Heart left ventricle (tissue), 16 donors: ENCODE data around the gene TBC1D1. TPM values are rescaled to one million over a fixed set of nuclear protein-coding genes. Genes with fewer than 3 reads are reported as not detected.

Experiments
- ATAC-seq, 4 donors: fragments of 200-7000 bp; cut with Tn5 transposase; one replicate each; pipeline ENCODE4 v1.9.1; 2020 to 2022; ENCODE audit warnings: moderate library complexity in 4 of 4, mild to moderate bottlenecking in 3 of 4, moderate number of reproducible peaks in 1 of 4
- DNase-seq, 5 donors: peaks; one replicate each; pipeline ENCODE4 v3.0.0-alpha.2; 2020
- H3K27ac ChIP-seq, 12 donors: fragments of 200-600 bp; sonication (generic) in 4 of 12; one replicate each; pipeline versions ENCODE4 v1.5.0 to v1.8.0; 2016 to 2022; ENCODE audit warnings: mild to moderate bottlenecking in 2 of 12
- H3K27me3 ChIP-seq, 9 donors: fragments of 200-600 bp; sonication (generic) in 2 of 9; one replicate each; pipeline versions ENCODE4 v1.5.1 to v1.8.0; 2016 to 2022; ENCODE audit warnings: mild to moderate bottlenecking in 3 of 9
- H3K36me3 ChIP-seq, 9 donors: fragments of 200-600 bp; sonication (generic) in 2 of 9; one replicate each; pipeline versions ENCODE4 v1.5.0 to v1.8.0; 2018 to 2022; ENCODE audit warnings: mild to moderate bottlenecking in 2 of 9
- H3K4me1 ChIP-seq, 12 donors: fragments of 200-600 bp; sonication (generic) in 4 of 12; one replicate each; pipeline versions ENCODE4 v1.5.0 to v1.8.0; 2016 to 2022; ENCODE audit warnings: mild to moderate bottlenecking in 3 of 12
- H3K4me3 ChIP-seq, 12 donors: fragments of 200-600 bp; sonication (generic) in 4 of 12; one replicate each; pipeline versions ENCODE4 v1.5.0 to v1.8.0; 2017 to 2022; ENCODE audit warnings: mild to moderate bottlenecking in 9 of 12, moderate library complexity in 4 of 12
- H3K9me3 ChIP-seq, 12 donors: fragments of 200-600 bp; sonication (generic) in 4 of 12; one replicate each; pipeline versions ENCODE4 v1.5.0 to v1.8.0; 2016 to 2022; ENCODE audit warnings: mild to moderate bottlenecking in 1 of 12
- CTCF ChIP-seq, 12 donors: fragments of 200-600 bp; sonication (generic) in 4 of 12; IDR thresholded peaks; one replicate each; pipeline versions ENCODE4 v1.5.0 to v1.8.0; 2018 to 2022; ENCODE audit warnings: antibody characterized with exemption in 12 of 12, mild to moderate bottlenecking in 5 of 12
- POLR2A ChIP-seq, 2 donors: fragments of 450-650 bp; IDR thresholded peaks; one replicate each; pipeline ENCODE4 v1.6.1; 2017; ENCODE audit warnings: antibody characterized with exemption in 2 of 2, mild to moderate bottlenecking in 2 of 2, moderate library complexity in 2 of 2
- WGBS, 4 donors: extraction: QIAGEN DNeasy Blood & Tissue Kit in 2 of 4; methylation state at CpG; one replicate each; pipeline versions ENCODE4 v1.1.5 to v1.1.7; 2013 to 2018; 5-methylcytosine and 5-hydroxymethylcytosine counted together
- intact Hi-C, 10 donors: fragments of 100-400 bp; cut with DNase I; formaldehyde crosslinking; loops; one replicate each; pipeline versions ENCODE4 v1.11.1 to v1.14.2; 2022
- polyA plus RNA-seq, 2 donors: library from polyadenylated mRNA; stranded (reverse); fragments of 200-250 nt; gene quantifications; one replicate each; pipeline ENCODE4 v1.2.3, GENCODE V29; 2013
- total RNA-seq, 9 donors: library from RNA; depleted of rRNA in 2 of 9; stranded (reverse); fragments of >200 nt in 2 of 9; fragmentation: NEBNext Ultra II Directional in 3 of 9; extraction: Animal tissue kit (Norgen Biotek cat#: 25700) in 3 of 9; gene quantifications; one replicate each; pipeline versions ENCODE4 v1.1.0 to v1.2.4, GENCODE V29; 2016 to 2023
- donor health status: ischemic (EF 13 %, LVEDD 7.1; RV severe dilation, severe dysfunction).
- donor health status: healthy with polysubstance abuse.
- donor health status: DM: no; HTN: yes; CAD: no.
- donor health status: DM: no; HTN: no; CAD: no.
- donor health status: ischemic (EF 25% LVEDD 6.9; RV normal size, moderate dysfunction).
- donor health status: ischemic (EF 25% LVEDD 5.7; RV mildly dilated, moderate dysfunction).
- donor health status: healthy.
- donor health status: DM: yes; HTN: yes; CAD: no.
- donor health status: ischemic (EF 35%, LVEDD 5.7; RV mildly dilated, moderate dysfunction).
- donor health status: nonischemic (EF 11% LVEDD 7.7; RV severe dilation, severe dysfunction).
- donor health status: DM: yes; HTN: yes; CAD: no.
- donor health status: PGD.
- donor health status: ischemic (EF 29% LVEDD 5.4; RV normal size, mild dysfunction).
- donor health status: nonischemic (EF 23%, LVEDD 6.1; RV moderate dilation, normal function).

TBC1D1 gene
- total and polyA plus RNA-seq, 11 donors: 81.7 to 269 (median 140) TPM

GRCh38 chr4:37953620-37954293 is 62.9 kb downstream of the TBC1D1 start:
- no peak for ATAC-seq
- TF ChIP-seq CTCF (IDR thresholded peaks at IDR 0.05) (no peak), POLR2A (IDR thresholded peaks at IDR 0.05) (no peak)
- DNase-seq: no peak
- H3K4me1 ChIP-seq: peaks cover 0 to 19% (median 3%) of the 10 kb centered on the region in 12 donors
- H3K36me3 ChIP-seq: peaks cover 0 to 14% (median 0%) of the 10 kb centered on the region in 9 donors
- no peak overlapping the region for H3K4me3 ChIP-seq
- peak overlapping the region in 1 of 12 donors; percentile 22 for H3K27ac ChIP-seq
- no peaks in the 10 kb centered on the region for H3K9me3 ChIP-seq
- H3K27me3 ChIP-seq: no peaks in the 10 kb centered on the region
- WGBS, 4 donors: 77 to 87% (median 83%) methylated on average over 7 of the region's 7 CpGs
- intact Hi-C loops: no loop called here

DNA sequence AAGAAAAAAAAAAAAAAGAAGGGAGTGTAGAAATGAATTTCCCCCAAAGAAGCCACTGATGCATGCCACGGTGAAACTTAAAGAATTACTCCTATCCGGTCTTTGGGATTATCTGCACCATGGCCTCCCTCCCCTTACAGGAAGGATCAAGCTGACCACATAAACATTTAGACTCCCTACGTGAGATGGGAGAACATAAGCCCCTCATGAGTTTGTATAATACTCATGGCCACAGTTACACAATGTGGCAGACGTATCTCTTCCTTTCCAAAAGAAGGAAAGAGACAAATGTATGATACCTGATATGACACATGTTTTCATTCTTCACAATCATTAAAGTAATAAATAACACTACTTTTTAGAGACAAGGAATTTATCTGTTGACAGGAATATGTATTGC is 66.1 kb downstream of the TBC1D1 start:
- Histone ChIP-seq H3K4me1 (peaks cover 0 to 6% (median 0%) of the 10 kb centered on the region in 12 donors), H3K36me3 (peaks cover 0 to 13% (median 0%) of the 10 kb centered on the region in 9 donors), H3K4me3 (no peak overlapping the region), H3K27ac (no peak overlapping the region), H3K27me3 (no peaks in the 10 kb centered on the region), H3K9me3 (no peaks in the 10 kb centered on the region)
- intact Hi-C loops: no loop called here
- ATAC-seq (no peak), DNase-seq (no peak)
- TF ChIP-seq POLR2A (IDR thresholded peaks at IDR 0.05) (no peak), CTCF (IDR thresholded peaks at IDR 0.05) (no peak)
- WGBS, 4 donors: 53 to 80% (median 65%) methylated on average over 4 of the region's 4 CpGs

GRCh38 chr4:37958932-37959331 is 68.0 kb downstream of the TBC1D1 start:
- intact Hi-C loops: no loop called here
- Histone ChIP-seq H3K27me3 (no peaks in the 10 kb centered on the region), H3K4me3 (no peak overlapping the region), H3K27ac (no peak overlapping the region), H3K9me3 (no peaks in the 10 kb centered on the region), H3K36me3 (no peaks in the 10 kb centered on the region), H3K4me1 (peaks cover 0 to 6% (median 0%) of the 10 kb centered on the region in 12 donors)
- DNase-seq (no peak), ATAC-seq (no peak)
- TF ChIP-seq CTCF (IDR thresholded peaks at IDR 0.05) (no peak), POLR2A (IDR thresholded peaks at IDR 0.05) (no peak)
- 80 to 91% (median 81%) methylated on average over 6 of the region's 6 CpGs for WGBS, 4 donors

- TF ChIP-seq CTCF (IDR thresholded peaks at IDR 0.05) (no peak), POLR2A (IDR thresholded peaks at IDR 0.05) (no peak)
- no peaks in the 10 kb centered on the region for H3K36me3 ChIP-seq
- DNase-seq: no peak
- intact Hi-C loops: no loop called here
- H3K4me3 ChIP-seq: no peak within 1 kb of the TSS
- H3K9me3 ChIP-seq: no peaks in the 10 kb centered on the region
- 91 to 95% (median 92%) methylated on average over 5 of the region's 5 CpGs for WGBS, 4 donors
- ATAC-seq: no peak
- no peaks in the 10 kb centered on the region for H3K27me3 ChIP-seq
- H3K4me1 ChIP-seq: peaks cover 0 to 10% (median 0%) of the 10 kb centered on the region in 12 donors
- peak within 1 kb of the TSS in 1 of 12 donors; percentile 4 for H3K27ac ChIP-seq
Measured at GRCh38 chr4:37960098-37960497, 69.2 kb downstream of the TBC1D1 start, which contains the start of gene PTTG2. Gene PTTG2, plus strand, starts transcription at chr4:37960398. Its CDS starts 37 bp downstream, at chr4:37960435.
